Activated T-helper 1 cell treated with anti-CD3 and anti-CD28 coated beads, Interleukin-12 subunit alpha, Interleukin-12 subunit beta, Interleukin-2, Interleukin-4 antibody, amounts not matched to agents 30 ng/mL and 10 ng/mL and 1 ng/mL, durations not matched to agents 14 hours and 24 hours and 36 hours (primary cell): Measurements from ENCODE around the gene HDAC9. TPM values are rescaled to one million over a fixed set of nuclear protein-coding genes. Genes with fewer than 3 reads are reported as not detected.
"Not testable (repeated sequence)": the region's sequence is repeated elsewhere in the genome, so short reads cannot be mapped to it uniquely, and the experiment has no call there.

Experiments used
- DNase-seq: peaks from one replicate; pipeline ENCODE4 v3.0.0; 2021; ENCODE audit warnings: low spot score
- H3K27ac Mint-ChIP-seq: one replicate; pipeline ENCODE4 v1.8.0; 2021; ENCODE audit warnings: mild to moderate bottlenecking, mixed read lengths
- H3K27me3 Mint-ChIP-seq: one replicate; pipeline ENCODE4 v1.8.0; 2022; ENCODE audit warnings: mild to moderate bottlenecking, moderate library complexity, mixed read lengths; ENCODE audit not compliant: insufficient read depth
- H3K36me3 Mint-ChIP-seq: one replicate; pipeline ENCODE4 v1.8.0; 2021; ENCODE audit warnings: low read depth, mixed read lengths
- H3K4me1 Mint-ChIP-seq: one replicate; pipeline ENCODE4 v1.8.0; 2021; ENCODE audit warnings: low read depth, mixed read lengths
- H3K4me3 Mint-ChIP-seq: one replicate; pipeline ENCODE4 v1.8.0; 2021; ENCODE audit warnings: mild to moderate bottlenecking, moderate library complexity, mixed read lengths
- H3K9me3 Mint-ChIP-seq: one replicate; pipeline ENCODE4 v1.8.0; 2021; ENCODE audit warnings: mixed read lengths
- intact Hi-C: fragments of 100-400 bp; cut with micrococcal nuclease; formaldehyde crosslinking; loops from one replicate; pipeline ENCODE4 v1.15.1; 2024
- total RNA-seq: library from RNA; stranded (reverse); gene quantifications from 2 replicates; pipeline ENCODE4 v1.2.3, GENCODE V29; 2022

The HDAC9 gene
- total RNA-seq, 1 donor from 2014 or later, result 0.86 TPM

DNA sequence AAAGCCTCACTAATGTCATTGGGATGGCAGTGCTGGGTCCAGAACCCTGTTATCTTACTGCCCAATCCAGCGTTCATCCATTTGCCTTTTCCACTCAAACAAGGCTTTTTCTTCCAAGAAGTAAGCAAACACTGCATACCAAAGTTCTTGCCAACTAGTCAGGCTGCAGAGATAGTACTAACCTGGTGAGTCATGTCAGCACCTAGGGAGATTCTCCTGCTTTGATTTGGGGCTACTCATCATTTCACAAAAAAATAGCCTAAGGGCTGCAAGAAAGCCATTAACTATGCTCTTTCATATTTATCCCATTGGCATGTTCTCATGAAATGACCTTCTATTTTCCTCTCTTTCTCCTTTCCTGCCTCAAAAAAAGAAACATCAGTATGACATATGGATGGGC, 479.3 kb downstream of the HDAC9 start:
- H3K27ac Mint-ChIP-seq, result no peak overlapping the region
- no peak overlapping the region for H3K4me3 Mint-ChIP-seq
- H3K27me3 Mint-ChIP-seq, result no peaks in the 10 kb centered on the region
- peaks cover 10% of the 10 kb centered on the region for H3K9me3 Mint-ChIP-seq
- intact Hi-C loops, result no loop called here
- no peaks in the 10 kb centered on the region for H3K36me3 Mint-ChIP-seq
- DNase-seq, result no peak
- H3K4me1 Mint-ChIP-seq, result no peaks in the 10 kb centered on the region

DNA sequence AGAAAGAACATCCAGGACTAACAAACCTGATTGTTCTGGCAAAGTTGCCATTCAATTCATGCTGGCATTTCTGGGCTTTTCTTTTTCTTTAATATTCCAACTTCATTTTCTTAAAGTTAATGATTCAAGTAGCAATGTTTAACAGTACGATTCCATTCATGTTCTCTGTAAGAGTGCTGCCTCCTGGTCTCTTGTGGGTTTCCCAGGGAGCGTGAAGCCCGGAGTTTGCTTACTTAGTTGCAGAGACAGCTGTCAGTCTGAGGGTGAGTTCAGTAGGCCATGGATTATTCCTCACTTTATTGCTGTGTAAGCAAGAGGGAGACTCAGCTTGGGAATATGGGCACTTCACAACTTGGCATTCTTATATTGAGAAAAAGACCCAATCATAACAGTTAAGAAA, 479.7 kb downstream of the HDAC9 start:
- DNase-seq, result no peak
- intact Hi-C loops, result no loop called here
- Mint-ChIP-seq H3K27ac (no peak overlapping the region), H3K9me3 (peaks cover 15% of the 10 kb centered on the region), H3K4me3 (no peak overlapping the region), H3K36me3 (no peaks in the 10 kb centered on the region), H3K4me1 (no peaks in the 10 kb centered on the region), H3K27me3 (no peaks in the 10 kb centered on the region)

DNA sequence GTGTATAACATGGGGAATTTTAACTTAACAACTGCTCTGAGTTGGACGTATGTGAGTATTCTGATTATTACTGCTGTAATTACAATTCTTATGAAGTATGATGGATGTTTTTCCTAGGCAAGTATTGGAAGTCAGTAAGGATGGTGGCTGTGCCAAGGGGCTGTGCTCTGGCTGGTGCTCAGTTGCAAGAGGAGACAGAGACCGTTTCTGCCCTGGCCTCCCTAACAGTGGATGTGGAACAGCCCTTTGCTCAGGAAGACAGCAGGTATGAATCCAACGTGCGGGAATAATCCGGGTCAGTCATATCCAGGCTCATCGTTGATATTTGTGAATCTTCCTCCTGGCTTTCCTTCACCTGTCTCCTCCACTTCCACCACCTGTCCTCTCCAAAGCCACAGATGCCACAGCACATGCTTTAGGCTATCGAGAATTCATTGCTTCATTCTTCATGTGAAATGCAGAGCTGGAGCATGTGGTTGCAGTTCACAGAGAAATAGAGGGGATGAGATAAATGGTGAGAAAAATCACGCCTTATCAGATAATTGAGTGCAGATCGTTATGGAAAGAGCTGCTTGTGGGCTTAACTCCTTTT, 480.2 kb downstream of the HDAC9 start:
- intact Hi-C loops, result no loop called here
- no peak for DNase-seq
- H3K27ac Mint-ChIP-seq, result no peak overlapping the region

DNA sequence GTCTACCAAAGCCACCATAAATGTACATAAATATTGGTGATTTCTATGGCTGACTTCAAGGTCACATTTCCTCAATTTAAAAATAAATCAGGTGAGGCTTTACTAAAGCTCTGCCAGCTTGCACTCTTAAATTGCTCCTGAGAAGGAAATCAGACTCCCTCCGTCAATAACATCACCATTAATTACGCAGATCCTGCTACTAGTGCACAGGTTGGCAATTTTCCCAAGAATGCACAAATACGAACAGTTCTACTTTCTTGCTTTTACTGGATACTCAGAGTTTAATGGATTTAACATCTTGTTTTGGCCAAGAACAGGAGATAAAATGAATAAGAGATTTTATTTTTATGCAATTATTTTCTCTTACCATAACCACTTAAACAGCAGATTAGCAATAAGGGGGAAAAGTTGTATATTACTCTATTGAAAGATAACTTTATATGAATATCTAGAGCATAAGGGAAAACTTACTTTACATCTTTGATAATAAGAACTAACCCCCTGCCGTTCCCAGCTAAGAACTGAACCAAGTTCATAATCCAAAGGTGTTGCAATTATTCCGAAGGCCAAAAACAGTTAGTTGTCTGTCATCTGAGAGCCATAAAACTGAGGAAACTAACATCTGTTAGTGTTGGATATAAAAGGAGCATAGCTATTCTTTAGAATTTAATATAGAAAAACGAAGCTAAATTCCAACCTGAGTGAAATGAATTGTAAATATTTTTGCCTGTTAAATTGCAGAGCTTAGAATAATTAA, 481.3 kb downstream of the HDAC9 start:
- Mint-ChIP-seq H3K4me3 (no peak overlapping the region), H3K27me3 (no peaks in the 10 kb centered on the region), H3K9me3 (peaks cover 16% of the 10 kb centered on the region), H3K4me1 (no peaks in the 10 kb centered on the region), H3K27ac (no peak overlapping the region), H3K36me3 (no peaks in the 10 kb centered on the region)
- intact Hi-C loops, result no loop called here
- no peak for DNase-seq

More for the DNA sequence above, 480.2 kb downstream of the HDAC9 start:
- peaks cover 16% of the 10 kb centered on the region for H3K9me3 Mint-ChIP-seq
- H3K27me3 Mint-ChIP-seq, result no peaks in the 10 kb centered on the region
- H3K4me1 Mint-ChIP-seq, result no peaks in the 10 kb centered on the region
- no peaks in the 10 kb centered on the region for H3K36me3 Mint-ChIP-seq
- H3K4me3 Mint-ChIP-seq, result no peak overlapping the region

DNA sequence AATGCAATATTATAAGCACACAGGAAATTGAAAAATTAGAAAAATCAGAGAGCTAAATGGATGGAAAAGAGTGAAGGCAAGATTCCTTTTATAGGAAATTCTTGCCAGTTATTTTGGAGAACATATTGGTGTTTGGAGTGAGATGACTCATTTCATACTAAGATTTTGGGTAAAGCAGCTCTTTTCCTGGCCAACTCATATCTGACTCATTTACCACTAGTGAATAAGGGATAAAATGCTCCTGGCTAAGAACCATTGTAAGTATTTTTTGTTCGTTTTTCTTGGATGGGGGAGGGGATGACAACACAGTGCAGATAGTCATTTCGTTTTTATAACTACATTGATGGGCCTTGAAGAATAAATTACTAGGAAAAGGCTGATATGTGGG, 482.6 kb downstream of the HDAC9 start:
- Mint-ChIP-seq H3K4me3 (no peak overlapping the region), H3K36me3 (no peaks in the 10 kb centered on the region), H3K27ac (no peak overlapping the region), H3K9me3 (peaks cover 16% of the 10 kb centered on the region), H3K27me3 (no peaks in the 10 kb centered on the region), H3K4me1 (no peaks in the 10 kb centered on the region)
- intact Hi-C loops, result no loop called here
- DNase-seq, result no peak

GRCh38 chr7:18990700-18991099, 495.2 kb downstream of the HDAC9 start:
- H3K4me1 Mint-ChIP-seq, H3K27ac Mint-ChIP-seq, H3K4me3 Mint-ChIP-seq, DNase-seq, H3K9me3 Mint-ChIP-seq, H3K27me3 Mint-ChIP-seq, intact Hi-C loops, H3K36me3 Mint-ChIP-seq: not testable (repeated sequence)

- Mint-ChIP-seq H3K9me3 (peaks cover 6% of the 10 kb centered on the region), H3K27me3 (no peaks in the 10 kb centered on the region), H3K36me3 (no peaks in the 10 kb centered on the region), H3K4me1 (no peaks in the 10 kb centered on the region), H3K4me3 (no peak overlapping the region), H3K27ac (no peak overlapping the region)
- no peak for DNase-seq
- intact Hi-C loops, result no loop called here
These were observed 498.6 kb downstream of the HDAC9 start for GRCh38 chr7:18993933-18994668.

DNA sequence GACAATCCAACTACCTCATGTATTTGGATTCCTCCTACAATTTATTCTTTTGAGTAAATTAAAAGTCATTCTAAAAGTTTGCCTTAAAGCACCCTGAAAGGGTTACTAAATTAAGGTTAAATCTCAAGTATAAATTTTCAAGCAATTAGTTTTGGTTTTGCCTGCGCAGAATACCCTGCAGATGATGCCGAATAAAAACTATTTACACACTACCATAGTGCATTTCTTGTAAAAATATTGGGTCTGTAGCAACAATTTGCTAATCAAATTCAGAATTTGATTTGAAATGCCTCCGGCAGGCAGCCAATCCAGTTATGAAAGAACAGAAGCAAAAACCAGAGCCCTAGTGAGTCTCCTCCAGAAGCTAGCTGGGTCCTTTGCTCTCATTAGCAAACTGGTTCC, 499.7 kb downstream of the HDAC9 start:
- no peak for DNase-seq
- intact Hi-C loops, result no loop called here
- Mint-ChIP-seq H3K36me3 (no peaks in the 10 kb centered on the region), H3K4me3 (no peak overlapping the region), H3K27ac (no peak overlapping the region), H3K4me1 (no peaks in the 10 kb centered on the region), H3K9me3 (peaks cover 6% of the 10 kb centered on the region), H3K27me3 (no peaks in the 10 kb centered on the region)

DNA sequence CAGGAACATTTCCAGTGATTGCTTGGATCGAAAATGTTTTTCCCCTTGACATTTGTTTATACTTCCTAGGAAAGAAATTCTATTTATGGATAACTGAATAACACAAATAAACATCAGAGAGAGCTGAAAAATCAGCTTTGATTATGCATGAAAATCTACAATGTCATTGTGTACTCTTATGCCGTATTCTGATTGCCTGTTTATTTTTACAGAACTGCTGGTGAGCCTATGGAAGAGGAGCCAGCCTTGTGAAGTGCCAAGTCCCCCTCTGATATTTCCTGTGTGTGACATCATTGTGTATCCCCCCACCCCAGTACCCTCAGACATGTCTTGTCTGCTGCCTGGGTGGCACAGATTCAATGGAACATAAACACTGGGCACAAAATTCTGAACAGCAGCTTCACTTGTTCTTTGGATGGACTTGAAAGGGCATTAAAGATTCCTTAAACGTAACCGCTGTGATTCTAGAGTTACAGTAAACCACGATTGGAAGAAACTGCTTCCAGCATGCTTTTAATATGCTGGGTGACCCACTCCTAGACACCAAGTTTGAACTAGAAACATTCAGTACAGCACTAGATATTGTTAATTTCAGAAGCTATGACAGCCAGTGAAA, 500.4 kb downstream of the HDAC9 start:
- intact Hi-C loops, result no loop called here
- Mint-ChIP-seq H3K36me3 (no peaks in the 10 kb centered on the region), H3K27me3 (no peaks in the 10 kb centered on the region), H3K9me3 (peaks cover 6% of the 10 kb centered on the region), H3K4me1 (no peaks in the 10 kb centered on the region), H3K27ac (no peak overlapping the region), H3K4me3 (no peak overlapping the region)
- DNase-seq, result no peak

DNA sequence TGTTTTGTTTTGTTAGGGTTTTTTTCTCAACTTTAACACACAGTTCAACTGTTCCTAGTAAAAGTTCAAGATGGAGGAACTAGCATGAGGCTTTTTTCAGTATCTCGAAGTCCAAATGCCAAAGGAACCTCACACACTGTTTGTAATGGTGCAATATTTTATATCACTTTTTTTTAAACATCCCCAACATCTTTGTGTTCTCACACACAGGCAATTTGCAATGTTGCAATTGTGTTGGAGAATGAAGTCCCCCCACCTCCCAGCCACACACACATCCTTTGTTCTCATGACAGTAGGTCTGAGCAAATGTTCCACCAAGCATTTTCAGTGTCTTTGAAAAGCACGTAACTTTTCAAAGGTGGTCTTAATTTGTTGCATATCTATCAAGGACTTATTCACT, 501.0 kb downstream of the HDAC9 start:
- Mint-ChIP-seq H3K27ac (no peak overlapping the region), H3K36me3 (no peaks in the 10 kb centered on the region), H3K9me3 (peaks cover 6% of the 10 kb centered on the region), H3K27me3 (no peaks in the 10 kb centered on the region), H3K4me1 (no peaks in the 10 kb centered on the region), H3K4me3 (no peak overlapping the region)
- DNase-seq, result no peak
- intact Hi-C loops, result no loop called here

- H3K27me3 Mint-ChIP-seq, result no peaks in the 10 kb centered on the region
- no peaks in the 10 kb centered on the region for H3K36me3 Mint-ChIP-seq
- H3K4me3 Mint-ChIP-seq, result no peak overlapping the region
- no peak overlapping the region for H3K27ac Mint-ChIP-seq
- DNase-seq, result no peak
- intact Hi-C loops, result no loop called here
- H3K9me3 Mint-ChIP-seq, result peaks cover 6% of the 10 kb centered on the region
- H3K4me1 Mint-ChIP-seq, result no peaks in the 10 kb centered on the region
These were observed 502.1 kb downstream of the HDAC9 start for GRCh38 chr7:18997477-18998150.

DNA sequence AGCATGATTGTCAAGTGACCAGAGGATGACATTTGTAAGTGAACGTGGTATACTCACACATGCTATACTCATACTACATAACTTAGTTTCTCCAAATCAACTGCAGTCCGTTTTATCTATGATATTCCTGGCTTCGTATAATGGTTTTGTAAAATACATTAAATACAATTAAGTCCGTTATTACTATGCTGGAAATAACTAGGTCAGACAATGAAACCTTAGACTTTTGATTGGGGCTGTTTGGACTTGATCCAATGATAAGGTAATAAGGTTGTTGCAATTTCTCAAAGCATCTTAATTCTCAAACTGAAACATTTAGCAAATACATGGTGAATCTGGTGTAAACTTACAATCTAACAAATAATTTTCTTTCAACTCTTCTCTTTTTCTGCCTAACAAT, 504.9 kb downstream of the HDAC9 start:
- intact Hi-C loops, result no loop called here
- no peaks in the 10 kb centered on the region for H3K27me3 Mint-ChIP-seq
- no peak overlapping the region for H3K27ac Mint-ChIP-seq
- H3K9me3 Mint-ChIP-seq, result peaks cover 6% of the 10 kb centered on the region
- H3K4me3 Mint-ChIP-seq, result no peak overlapping the region
- H3K4me1 Mint-ChIP-seq, result no peaks in the 10 kb centered on the region
- H3K36me3 Mint-ChIP-seq, result no peaks in the 10 kb centered on the region
- no peak for DNase-seq
